Fibroblast of mammary gland (primary cell): ENCODE results near the gene GSDMA.
A peak's percentile ranks its signal among the peaks of the same experiment; 100 is the strongest.

Source experiments
- DNase-seq: peaks from one replicate; pipeline ENCODE4 v3.0.0-alpha.2; 2010; ENCODE audit warnings: low read depth
- H3K4me3 ChIP-seq: 2 replicates; pipeline ENCODE4 v1.5.1; 2011; ENCODE audit warnings: low read depth, mild to moderate bottlenecking, low read length, moderate library complexity; ENCODE audit not compliant: control insufficient read depth
- CTCF ChIP-seq: conservative IDR thresholded peaks from 2 replicates; pipeline ENCODE4 v1.5.1; 2011; ENCODE audit warnings: low read depth, low read length, inconsistent platforms; ENCODE audit not compliant: control insufficient read depth, insufficient read depth

Gene GSDMA

GRCh38 chr17:39970157-39970692 is 7.4 kb downstream of the GSDMA start:
- H3K4me3 ChIP-seq = no peak overlapping the region
- no peak for TF ChIP-seq CTCF
- no peak for DNase-seq

- no peak overlapping the region for H3K4me3 ChIP-seq
- DNase-seq = no peak
- TF ChIP-seq CTCF = no peak
These were observed 8.3 kb downstream of the GSDMA start for GRCh38 chr17:39971076-39971603.

- no peak overlapping the region for H3K4me3 ChIP-seq
- DNase-seq = peak; percentile 38
- no peak for TF ChIP-seq CTCF
These were observed 9.5 kb downstream of the GSDMA start for GRCh38 chr17:39972271-39972670.

GRCh38 chr17:39973496-39973895 is 10.7 kb downstream of the GSDMA start:
- peak; percentile 70 for DNase-seq
- H3K4me3 ChIP-seq = no peak overlapping the region

GRCh38 chr17:39974433-39974832 is 11.6 kb downstream of the GSDMA start:
- no peak for TF ChIP-seq CTCF
- no peak for DNase-seq
- no peak overlapping the region for H3K4me3 ChIP-seq

More at GRCh38 chr17:39973496-39973895, 10.7 kb downstream of the GSDMA start:
- TF ChIP-seq CTCF = no peak

DNA sequence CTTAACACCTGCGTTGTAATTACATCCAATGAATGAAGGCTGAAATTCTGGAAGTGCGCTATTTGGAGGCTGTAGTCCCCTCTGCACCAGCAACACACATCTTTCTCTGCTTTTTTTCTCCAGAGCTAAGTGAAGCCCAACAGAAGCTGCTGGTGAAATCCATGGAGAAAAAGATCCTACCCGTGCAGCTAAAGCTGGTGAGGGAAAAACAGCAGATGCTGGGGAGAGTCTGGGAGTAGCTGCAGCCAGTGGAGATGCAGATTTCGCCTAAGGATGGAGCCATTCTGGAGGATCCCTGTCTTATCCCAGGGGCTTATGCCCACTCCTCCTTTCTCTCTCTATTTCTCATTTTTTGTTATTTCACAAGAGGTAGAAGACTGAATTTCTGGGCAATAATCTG is 13.0 kb downstream of the GSDMA start:
- H3K4me3 ChIP-seq = no peak overlapping the region
- DNase-seq = no peak
- no peak for TF ChIP-seq CTCF
